HG03460 (cell line): ENCODE measurements around the gene SLC35F3.

Source experiments
- ATAC-seq: cut with Tn5 transposase; IDR thresholded peaks from one replicate; pipeline ENCODE4 v1.9.1; 2021; ENCODE audit not compliant: unreplicated experiment

Gene SLC35F3

DNA sequence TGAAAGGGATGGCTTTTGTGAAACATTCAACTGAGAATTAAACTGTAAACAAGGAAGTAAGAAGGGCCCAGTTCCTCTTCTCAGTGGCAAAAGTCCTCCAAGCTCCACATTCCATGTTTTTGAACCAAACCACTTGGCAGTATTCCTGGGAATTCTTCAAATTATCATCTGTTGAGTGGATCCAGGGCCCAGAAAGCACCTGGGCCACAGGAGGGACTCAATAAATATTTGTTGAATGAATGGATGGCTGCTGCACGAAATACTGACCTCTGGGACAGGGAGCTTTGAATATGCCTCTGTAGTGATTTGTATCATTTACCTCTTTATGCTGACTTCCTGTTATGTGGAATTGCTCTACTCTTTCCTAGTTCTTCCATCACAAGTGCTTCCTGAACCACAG, 4.7 kb downstream of the SLC35F3 start:
- no peak for ATAC-seq

DNA sequence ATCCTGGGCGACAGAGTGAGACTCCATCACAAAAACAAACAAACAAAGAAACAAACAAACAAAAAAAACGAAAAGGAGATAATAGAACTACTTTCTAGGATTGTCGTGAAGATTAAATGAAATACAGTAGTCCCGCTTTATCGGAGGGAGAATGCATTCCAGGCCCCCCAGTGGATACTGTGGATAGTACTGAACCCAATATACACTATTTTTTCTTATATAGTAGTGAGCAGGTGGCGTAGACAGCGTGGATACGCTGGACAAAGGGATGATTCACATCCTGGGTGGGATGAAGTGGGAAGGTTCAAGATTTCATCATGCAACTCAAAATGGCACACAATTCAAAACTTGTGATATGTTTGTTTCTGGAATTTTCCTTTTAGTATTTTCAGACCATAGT, 8.0 kb downstream of the SLC35F3 start:
- no peak for ATAC-seq

- no peak for ATAC-seq
These were observed 8.4 kb downstream of the SLC35F3 start for GRCh38 chr1:233912909-233913308.

- no peak for ATAC-seq
These were observed 12.2 kb downstream of the SLC35F3 start for GRCh38 chr1:233916706-233917105.

DNA sequence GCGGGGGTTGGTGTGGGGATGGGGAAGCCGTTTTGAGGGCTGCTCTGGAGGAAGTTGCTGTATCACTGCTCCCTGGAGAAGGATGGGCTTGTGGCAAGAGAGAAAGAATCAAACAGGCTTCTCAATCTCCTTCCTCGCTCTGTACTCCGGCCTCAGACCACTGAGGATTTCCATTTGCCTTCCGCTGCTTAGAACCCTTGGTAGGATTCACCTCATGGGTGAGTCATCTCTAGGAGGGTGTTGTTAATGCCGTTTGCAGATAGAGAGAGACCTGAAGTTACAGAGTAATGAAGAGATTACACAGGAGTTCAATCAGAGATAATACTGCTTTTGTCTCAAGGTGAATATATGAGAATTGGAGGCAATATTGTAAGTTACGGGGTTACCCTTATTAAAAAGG, 15.3 kb downstream of the SLC35F3 start:
- ATAC-seq = no peak

- ATAC-seq = no peak
These were observed 23.6 kb downstream of the SLC35F3 start for GRCh38 chr1:233928123-233928522.

DNA sequence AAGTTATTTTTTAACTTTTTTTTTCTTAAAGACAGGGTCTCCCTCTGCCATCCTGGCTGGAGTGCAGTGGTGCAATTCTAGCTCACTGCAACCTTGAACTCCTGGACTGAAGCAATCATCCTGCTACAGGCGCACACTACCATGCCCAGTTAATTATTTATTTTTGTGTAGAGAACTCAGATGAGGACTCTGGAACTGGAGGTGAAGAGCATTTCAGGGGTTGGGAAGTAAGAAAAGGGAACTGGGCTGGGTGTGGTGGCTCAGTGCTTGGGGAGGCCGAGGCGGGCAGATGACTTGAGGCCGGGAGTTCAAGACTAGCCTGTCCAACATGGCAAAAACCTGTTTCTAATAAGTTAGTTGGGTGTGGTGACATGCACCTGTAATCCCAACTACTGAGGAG, 28.9 kb downstream of the SLC35F3 start:
- no peak for ATAC-seq

DNA sequence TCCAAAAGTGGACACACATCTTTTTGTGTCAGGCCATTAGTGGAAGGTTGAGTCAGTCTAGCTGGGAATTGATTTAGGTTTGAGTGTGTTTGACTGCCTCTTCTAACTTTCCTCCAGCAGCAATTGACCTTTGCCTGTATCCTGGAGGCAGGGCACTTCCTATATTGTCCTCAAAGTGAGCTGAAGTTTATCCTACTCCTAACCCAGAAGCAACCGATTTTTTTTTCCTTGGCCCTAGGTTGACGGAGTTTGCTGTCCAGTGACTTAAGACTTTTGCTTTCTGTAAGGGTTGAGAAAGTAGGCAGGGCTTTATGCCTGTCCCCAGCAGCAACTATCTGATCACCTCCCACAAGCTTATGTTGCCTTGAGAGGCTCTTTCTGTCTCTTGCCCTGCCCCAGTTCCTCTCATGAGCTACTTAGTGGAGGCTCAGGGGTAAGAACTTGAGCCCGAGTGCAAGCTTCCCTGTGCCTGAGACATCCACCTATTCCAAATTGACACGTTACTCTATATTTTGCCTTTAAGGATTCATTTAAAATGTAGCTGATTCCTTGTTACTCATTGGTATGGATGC, 30.9 kb downstream of the SLC35F3 start:
- no peak for ATAC-seq

GRCh38 chr1:233936422-233936821, 31.9 kb downstream of the SLC35F3 start:
- no peak for ATAC-seq

DNA sequence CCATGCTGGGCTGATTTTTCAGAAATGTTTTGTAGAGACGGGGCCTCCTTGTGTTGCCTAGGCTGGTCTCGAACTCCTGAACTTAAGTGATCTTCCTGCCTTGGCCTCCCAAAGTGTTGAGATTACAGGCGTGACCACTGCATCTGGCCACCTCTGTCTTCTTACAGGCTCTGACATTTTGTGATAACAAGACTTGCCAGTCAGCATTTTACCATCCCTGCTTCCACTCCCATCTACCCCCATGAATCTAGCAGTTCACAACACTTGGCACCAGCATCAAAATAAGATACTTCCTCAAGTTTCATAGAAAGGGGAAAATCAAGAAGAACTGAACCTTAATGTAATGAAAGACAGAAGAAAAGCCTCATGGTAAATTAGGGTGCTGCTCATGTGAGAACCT, 32.4 kb downstream of the SLC35F3 start:
- ATAC-seq = no peak

- no peak for ATAC-seq
These were observed 34.0 kb downstream of the SLC35F3 start for GRCh38 chr1:233938476-233938875.

- ATAC-seq = no peak
These were observed 35.0 kb downstream of the SLC35F3 start for GRCh38 chr1:233939451-233939850.

GRCh38 chr1:233940908-233941307, 36.4 kb downstream of the SLC35F3 start:
- no peak for ATAC-seq

DNA sequence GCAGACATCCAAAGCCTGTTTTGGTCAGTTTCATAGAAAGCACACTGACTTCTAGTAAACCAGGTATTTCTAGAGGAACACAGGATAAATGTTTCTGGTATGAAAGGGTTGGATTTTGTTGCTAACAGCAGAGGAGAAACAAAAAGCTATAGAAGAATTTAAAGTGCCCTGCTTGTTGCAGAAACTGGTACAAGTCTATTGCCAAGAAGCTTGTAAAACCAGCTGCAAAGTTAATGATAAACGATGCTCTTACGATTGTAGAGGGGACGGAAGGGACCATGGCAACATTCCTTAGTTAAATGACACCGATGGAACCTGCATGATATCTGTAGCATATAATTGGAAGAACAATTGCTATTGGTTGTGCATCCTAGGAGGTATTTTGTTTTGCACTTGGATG, 40.1 kb downstream of the SLC35F3 start:
- ATAC-seq = no peak

- ATAC-seq = no peak
These were observed 41.1 kb downstream of the SLC35F3 start for GRCh38 chr1:233945573-233945972.

GRCh38 chr1:233945979-233946378, 41.5 kb downstream of the SLC35F3 start:
- no peak for ATAC-seq

DNA sequence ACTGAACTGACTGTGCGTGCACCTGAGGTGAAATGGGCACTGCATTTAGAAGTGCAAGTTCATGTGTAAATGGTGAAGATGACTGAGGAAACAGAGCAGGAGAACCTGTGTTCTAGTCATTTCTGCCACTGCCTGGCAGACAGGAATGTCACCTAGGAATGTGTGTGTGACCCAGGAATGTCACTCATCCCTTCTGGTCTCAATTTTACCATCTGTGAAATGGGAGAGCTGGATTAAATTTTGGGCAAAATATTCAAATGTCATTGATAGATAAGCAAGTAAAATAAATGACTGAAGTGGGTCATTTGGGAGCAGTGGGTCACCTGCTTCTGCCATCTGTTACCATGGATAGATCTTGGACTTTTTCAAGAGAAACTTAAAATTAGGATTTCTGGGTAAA, 42.2 kb downstream of the SLC35F3 start:
- no peak for ATAC-seq

DNA sequence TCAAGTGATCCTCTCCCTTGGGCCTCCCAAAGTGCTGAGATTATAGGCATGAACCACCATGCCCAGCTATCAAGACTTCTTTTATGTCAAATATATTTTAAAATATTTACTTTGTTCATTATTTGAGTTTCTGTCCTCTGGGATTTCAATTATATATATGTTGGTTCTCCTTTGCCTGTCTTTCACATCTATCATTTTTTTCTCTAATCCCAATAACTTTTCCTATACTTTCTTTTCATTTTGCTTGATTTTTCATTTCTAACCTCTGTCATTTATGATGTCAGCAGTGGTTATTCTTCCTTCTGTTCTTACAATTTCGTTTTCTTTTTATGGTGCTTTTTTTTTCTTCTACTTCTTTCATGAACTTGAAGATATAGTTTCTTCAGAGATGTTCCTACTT, 47.3 kb downstream of the SLC35F3 start:
- no peak for ATAC-seq

DNA sequence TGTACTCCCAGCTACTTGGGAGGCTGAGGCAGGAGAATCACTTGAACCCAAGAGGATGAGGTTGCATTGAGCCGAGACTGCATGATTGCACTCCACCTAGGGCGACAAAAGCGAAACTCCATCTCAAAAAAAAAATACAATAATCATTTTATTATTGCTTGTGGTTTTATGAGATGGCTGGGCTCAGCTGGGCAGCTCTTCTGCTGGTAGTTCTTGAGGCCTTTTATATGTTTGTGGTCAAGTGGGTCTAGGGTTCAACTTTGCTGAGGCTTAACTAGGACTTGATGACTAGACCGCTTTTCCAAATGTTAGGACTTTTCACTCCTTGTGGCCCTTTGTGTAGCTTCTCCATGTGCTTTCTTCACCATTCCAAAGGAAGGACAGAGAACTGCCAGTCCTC, 53.2 kb downstream of the SLC35F3 start:
- ATAC-seq = no peak

- no peak for ATAC-seq
These were observed 54.6 kb downstream of the SLC35F3 start for GRCh38 chr1:233959102-233959501.

GRCh38 chr1:233959971-233960370, 55.5 kb downstream of the SLC35F3 start:
- no peak for ATAC-seq

GRCh38 chr1:233960386-233960785, 55.9 kb downstream of the SLC35F3 start:
- ATAC-seq = no peak

DNA sequence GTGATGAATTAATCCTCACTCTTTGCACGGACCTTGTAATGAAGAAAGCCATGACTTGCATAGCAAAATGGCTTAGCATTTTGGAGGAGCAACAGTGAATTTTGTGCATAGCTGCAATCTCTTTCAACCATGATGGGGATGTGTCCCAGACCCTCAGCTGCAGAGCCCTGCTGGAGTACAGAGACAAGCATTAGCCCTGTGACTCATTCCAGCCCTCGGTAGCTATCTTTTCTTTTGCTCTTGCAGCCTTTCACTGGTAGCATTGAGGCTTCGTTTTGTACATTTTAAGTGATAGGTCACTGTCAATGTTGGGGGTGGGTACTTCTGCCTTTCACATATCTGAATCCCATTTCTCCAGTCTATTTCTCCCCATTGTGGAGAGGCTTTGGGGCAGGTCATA, 58.4 kb downstream of the SLC35F3 start:
- ATAC-seq = no peak

- no peak for ATAC-seq
These were observed 61.4 kb downstream of the SLC35F3 start for GRCh38 chr1:233965856-233966255.
